H1 (cell line): ENCODE results near the gene MYH11. TPM values are rescaled to one million over a fixed set of nuclear protein-coding genes. Genes with fewer than 3 reads are reported as not detected.

Experiments used
- CTCF ChIA-PET: fragments of 300-600 bp; sonication (Branson Sonifier 250); formaldehyde crosslinking; loops from one replicate; lab custom pipeline; 2021; ENCODE audit not compliant: partially characterized antibody; lab: Charles Lee
- POLR2A ChIA-PET: fragments of 300-600 bp; sonication (Branson Sonifier 250); formaldehyde crosslinking; loops from one replicate; lab custom pipeline; 2021; ENCODE audit warnings: inconsistent platforms; ENCODE audit not compliant: partially characterized antibody; lab: Charles Lee
- DNase-seq, 2 experiments: peaks; one replicate each; pipeline versions ENCODE4 v3.0.0 to v3.0.0-alpha.2; 2010 to 2022; ENCODE audit warnings: low spot score in 2 of 2, low read depth in 1 of 2, mixed read lengths in 1 of 2
- FAIRE-seq: peaks from 2 replicates; lab custom pipeline; 2011; peaks lifted over from hg19 to GRCh38; lab: Jason Lieb, UNC
- H2AFZ ChIP-seq: 2 replicates; pipeline ENCODE4 v1.8.1; 2012; ENCODE audit warnings: low read length, inconsistent platforms
- H2AK5ac ChIP-seq: 2 replicates; pipeline ENCODE4 v1.6.1; 2013; ENCODE audit warnings: low read depth, low read length
- H2BK120ac ChIP-seq: replicated peaks from 2 replicates; pipeline ENCODE3; 2013; ENCODE audit warnings: low read depth, low read length, inconsistent platforms
- H2BK12ac ChIP-seq: 2 replicates; pipeline ENCODE4 v1.6.1; 2013; ENCODE audit warnings: low read depth, low read length
- H2BK15ac ChIP-seq: 2 replicates; pipeline ENCODE4 v1.6.1; 2013; ENCODE audit warnings: low read length
- H2BK20ac ChIP-seq: 2 replicates; pipeline ENCODE4 v1.6.1; 2013; ENCODE audit warnings: low read length
- H2BK5ac ChIP-seq: 2 replicates; pipeline ENCODE4 v1.6.1; 2013; ENCODE audit warnings: low read depth, low read length
- H3K14ac ChIP-seq: 2 replicates; pipeline ENCODE4 v1.6.1; 2013; ENCODE audit warnings: inconsistent platforms; ENCODE audit not compliant: insufficient read length
- H3K18ac ChIP-seq: 2 replicates; pipeline ENCODE4 v1.6.1; 2013; ENCODE audit warnings: low read length; ENCODE audit errors: extremely low read depth
- H3K23ac ChIP-seq: 2 replicates; pipeline ENCODE4 v1.6.1; 2013; ENCODE audit warnings: inconsistent platforms; ENCODE audit not compliant: insufficient read length
- H3K23me2 ChIP-seq: 2 replicates; pipeline ENCODE4 v1.6.1; 2013; ENCODE audit warnings: low read depth, low read length
- H3K27ac ChIP-seq: 2 replicates; pipeline ENCODE4 v1.6.1; 2011; ENCODE audit warnings: low read depth, low read length, inconsistent platforms
- H3K27me3 ChIP-seq, 4 experiments: replicated peaks in 1 of 4; 1 replicate in 1 of 4; 2 replicates in 3 of 4; pipeline versions ENCODE4 v1.6.1 to v1.8.1; 2011 to 2013; ENCODE audit warnings: low read length in 3 of 4, mild to moderate bottlenecking in 3 of 4, inconsistent platforms in 2 of 4, mixed read lengths in 2 of 4, moderate library complexity in 1 of 4; ENCODE audit not compliant: control insufficient read depth in 3 of 4, insufficient read depth in 3 of 4; ENCODE audit errors: extremely low read depth in 1 of 4
- H3K36me3 ChIP-seq, 4 experiments: 2 replicates each; pipeline versions ENCODE4 v1.6.1 to v1.8.1; 2011 to 2013; ENCODE audit warnings: mild to moderate bottlenecking in 4 of 4, low read length in 3 of 4, moderate library complexity in 2 of 4, control low read depth in 1 of 4, inconsistent platforms in 1 of 4; ENCODE audit not compliant: insufficient read depth in 4 of 4, control insufficient read depth in 2 of 4
- H3K4ac ChIP-seq: replicated peaks from 2 replicates; pipeline ENCODE3; 2013; ENCODE audit warnings: low read length, low read depth, mixed read lengths, inconsistent platforms; ENCODE audit not compliant: insufficient read length
- H3K4me1 ChIP-seq, 4 experiments: replicated peaks in 1 of 4; 1 replicate in 1 of 4; 2 replicates in 3 of 4; pipeline versions ENCODE4 v1.6.1 to v1.8.1; 2011 to 2013; ENCODE audit warnings: low read length in 3 of 4, inconsistent platforms in 2 of 4, mixed read lengths in 1 of 4; ENCODE audit not compliant: insufficient read depth in 4 of 4, control insufficient read depth in 3 of 4
- H3K4me2 ChIP-seq, 2 experiments: 2 replicates each; pipeline versions ENCODE4 v1.6.1 to v1.8.1; 2011 to 2013; ENCODE audit warnings: low read depth in 2 of 2, low read length in 2 of 2, control low read depth in 1 of 2, inconsistent platforms in 1 of 2, mild to moderate bottlenecking in 1 of 2; ENCODE audit not compliant: insufficient read depth in 1 of 2
- H3K4me3 ChIP-seq, 4 experiments: fragments of 200-600, 300-600 bp in 1 of 4; sonication (generic), shearing (Covaris generic), sonication (Bioruptor Twin) in 1 of 4; 2 replicates each; pipeline versions ENCODE4 v1.5.1 to v1.8.1; 2011 to 2016; ENCODE audit warnings: low read length in 4 of 4, low read depth in 3 of 4, control low read depth in 2 of 4, inconsistent platforms in 2 of 4, mild to moderate bottlenecking in 2 of 4, mixed read lengths in 1 of 4, moderate library complexity in 1 of 4; ENCODE audit not compliant: insufficient read depth in 2 of 4; ENCODE audit errors: extremely low read depth in 1 of 4
- H3K56ac ChIP-seq: replicated peaks from 2 replicates; pipeline ENCODE3; 2013; ENCODE audit warnings: low read depth, mild to moderate bottlenecking, mixed read lengths, low read length, inconsistent platforms; ENCODE audit not compliant: insufficient read length
- H3K79me1 ChIP-seq: 2 replicates; pipeline ENCODE4 v1.6.1; 2013; ENCODE audit warnings: low read depth, low read length, control low read depth
- H3K79me2 ChIP-seq, 2 experiments: 2 replicates each; pipeline versions ENCODE4 v1.6.1 to v1.8.1; 2012 to 2013; ENCODE audit warnings: low read length in 2 of 2, mild to moderate bottlenecking in 2 of 2, inconsistent platforms in 1 of 2; ENCODE audit not compliant: insufficient read depth in 2 of 2, control insufficient read depth in 1 of 2
- H3K9ac ChIP-seq, 4 experiments: replicated peaks in 1 of 4; 1 replicate in 1 of 4; 2 replicates in 3 of 4; pipeline versions ENCODE4 v1.6.1 to v1.8.1; 2011 to 2013; ENCODE audit warnings: low read depth in 3 of 4, low read length in 3 of 4, control low read depth in 2 of 4, mild to moderate bottlenecking in 2 of 4, moderate library complexity in 2 of 4, inconsistent platforms in 1 of 4; ENCODE audit errors: extremely low read depth in 1 of 4
- H3K9me3 ChIP-seq, 2 experiments: 2 replicates each; pipeline versions ENCODE4 v1.6.1 to v1.8.1; 2012 to 2013; ENCODE audit warnings: mild to moderate bottlenecking in 2 of 2, moderate library complexity in 2 of 2, control low read depth in 1 of 2, inconsistent platforms in 1 of 2, low read depth in 1 of 2, low read length in 1 of 2, mixed read lengths in 1 of 2; ENCODE audit not compliant: insufficient read depth in 2 of 2
- H4K20me1 ChIP-seq, 2 experiments: replicated peaks in 1 of 2; 2 replicates each; pipeline versions ENCODE3 to v1.8.1; 2011 to 2013; ENCODE audit warnings: inconsistent platforms in 2 of 2, low read length in 2 of 2, mild to moderate bottlenecking in 1 of 2; ENCODE audit not compliant: insufficient read depth in 2 of 2, control insufficient read depth in 1 of 2
- H4K5ac ChIP-seq: 2 replicates; pipeline ENCODE4 v1.6.1; 2013; ENCODE audit warnings: low read length, low read depth, mixed read lengths, inconsistent platforms; ENCODE audit not compliant: insufficient read length
- H4K8ac ChIP-seq: 2 replicates; pipeline ENCODE4 v1.8.0; 2013; ENCODE audit warnings: mild to moderate bottlenecking, moderate library complexity, low read length, inconsistent platforms; ENCODE audit not compliant: insufficient read depth; ENCODE audit errors: extremely low read depth
- H4K91ac ChIP-seq: replicated peaks from 2 replicates; pipeline ENCODE3; 2013; ENCODE audit warnings: low read length, mixed read lengths, inconsistent platforms; ENCODE audit not compliant: insufficient read length
- CBX8 ChIP-seq: fragments of 300-800, 300-1000 bp; sonication (generic); IDR thresholded peaks from 2 replicates; pipeline ENCODE4 v1.7.1; 2016; ENCODE audit warnings: low read depth, low read length, borderline replicate concordance
- CHD2 ChIP-seq: IDR thresholded peaks from 2 replicates; pipeline ENCODE4 v1.6.1; 2012; ENCODE audit warnings: low read length, improper control_type of control experiment
- PHF8 ChIP-seq: fragments of 200-600 bp; sonication (generic); conservative IDR thresholded peaks from 2 replicates; pipeline ENCODE4 v1.7.1; 2012; ENCODE audit warnings: low read depth, mild to moderate bottlenecking, inconsistent platforms, low read length, moderate library complexity
- SIN3A ChIP-seq, 2 experiments: IDR thresholded peaks in 1 of 2; conservative IDR thresholded peaks in 1 of 2; 2 replicates each; pipeline ENCODE4 v1.6.1; 2011 to 2012; ENCODE audit warnings: low read length in 2 of 2, improper control_type of control experiment in 1 of 2, low read depth in 1 of 2, mild to moderate bottlenecking in 1 of 2
- TAF1 ChIP-seq: IDR thresholded peaks from 2 replicates; pipeline ENCODE4 v1.6.1; 2011; ENCODE audit warnings: mild to moderate bottlenecking, low read depth, low read length
- WGBS, 2 experiments: shearing (Covaris generic) in 1 of 2; methylation state at CpG; one replicate each; pipeline versions ENCODE4 v1.1.6 to v1.1.7; 2013 to 2015; ENCODE audit warnings: low lambda C conversion rate in 2 of 2, mixed read lengths in 2 of 2, inconsistent platforms in 1 of 2, low coverage in 1 of 2, missing lambda C conversion rate in 1 of 2; ENCODE audit not compliant: insufficient replicate concordance in 2 of 2, insufficient coverage in 1 of 2, insufficient read length in 1 of 2; ENCODE audit errors: extremely low coverage in 1 of 2, missing lambda C conversion rate in 1 of 2; 5-methylcytosine and 5-hydroxymethylcytosine counted together
- polyA plus RNA-seq, 7 experiments: library from polyadenylated mRNA; depleted of rRNA in 3 of 7; stranded (reverse) in 5 of 7; unstranded in 2 of 7; fragments of >200 nt in 5 of 7; fragments of 200-250 nt in 2 of 7; gene quantifications; 1 replicate in 5 of 7; 2 replicates in 1 of 7; 4 replicates in 1 of 7; pipeline versions ENCODE4 v1.2.1 to v1.2.3, GENCODE V29; 2011 to 2013; ENCODE audit warnings: missing spikeins in 2 of 7, mixed read lengths in 2 of 7
- total RNA-seq: library from RNA; stranded (reverse); fragmentation: NEBNext Ultra II Directional; extraction: Animal tissue kit (Norgen Biotek cat#: 25700); gene quantifications from 2 replicates; pipeline ENCODE4 v1.2.1, GENCODE V29; 2021

Gene MYH11
- total and polyA plus RNA-seq, 2 of the 8 experiments (the other 6 are each of a cell fraction or from before 2014, with no cell fraction given) = 0.11 to 0.78 TPM

- H2AK5ac ChIP-seq = no peak overlapping the region
- no peaks in the 10 kb centered on the region for H3K23me2 ChIP-seq
- no peak overlapping the region for H4K8ac ChIP-seq
- no peaks in the 10 kb centered on the region for H3K79me2 ChIP-seq
- no peak overlapping the region for H3K27ac ChIP-seq
- no peak overlapping the region for H3K18ac ChIP-seq
- H4K5ac ChIP-seq = no peak overlapping the region
- no peak overlapping the region for H3K4me3 ChIP-seq
- no peak overlapping the region for H2BK20ac ChIP-seq
- no peaks in the 10 kb centered on the region for H3K4me1 ChIP-seq
- H3K4ac ChIP-seq = no peak overlapping the region
- no peak overlapping the region for H3K9ac ChIP-seq
- H3K56ac ChIP-seq = no peak overlapping the region
- no peak overlapping the region for H2BK12ac ChIP-seq
- 97% methylated on average over 11 of the region's 11 CpGs; no CpG with 5 or more reads in 1 of the 2 experiments for WGBS, 2 experiments
- H4K20me1 ChIP-seq = no peaks in the 10 kb centered on the region
- no peak overlapping the region for H3K14ac ChIP-seq
- H2BK120ac ChIP-seq = no peak overlapping the region
- TF ChIP-seq CBX8 (no peak), PHF8 (no peak), TAF1 (no peak), SIN3A (conservative IDR thresholded peaks at IDR 0.05 in 1 of 2, IDR thresholded peaks at IDR 0.05 in 1 of 2; ENCODE audit: low read depth in 1 of 2, low read length in 2 of 2) (no peak), CHD2 (no peak)
- POLR2A ChIA-PET = no interaction called here
- H3K27me3 ChIP-seq = no peaks in the 10 kb centered on the region
- FAIRE-seq (no peak), DNase-seq (no peak)
- no peak overlapping the region for H4K91ac ChIP-seq
- H3K23ac ChIP-seq = no peak overlapping the region
- no peaks in the 10 kb centered on the region for H3K36me3 ChIP-seq
- H2AFZ ChIP-seq = no peak overlapping the region
- H3K79me1 ChIP-seq = no peaks in the 10 kb centered on the region
- CTCF ChIA-PET = no interaction called here
- no peak overlapping the region for H3K4me2 ChIP-seq
- no peak overlapping the region for H2BK5ac ChIP-seq
- H3K9me3 ChIP-seq = no peaks in the 10 kb centered on the region
- no peak overlapping the region for H2BK15ac ChIP-seq
Measured at GRCh38 chr16:15837761-15838160, 19.1 kb downstream of the MYH11 start.
